ENCODE results near the gene NR2F2. TPM values are rescaled to one million over a fixed set of nuclear protein-coding genes. Genes with fewer than 3 reads are reported as not detected.

Gene NR2F2
- total RNA-seq, 4 donors from 2014 or later: 11.3 to 29.5 (median 18.4) TPM

DNA sequence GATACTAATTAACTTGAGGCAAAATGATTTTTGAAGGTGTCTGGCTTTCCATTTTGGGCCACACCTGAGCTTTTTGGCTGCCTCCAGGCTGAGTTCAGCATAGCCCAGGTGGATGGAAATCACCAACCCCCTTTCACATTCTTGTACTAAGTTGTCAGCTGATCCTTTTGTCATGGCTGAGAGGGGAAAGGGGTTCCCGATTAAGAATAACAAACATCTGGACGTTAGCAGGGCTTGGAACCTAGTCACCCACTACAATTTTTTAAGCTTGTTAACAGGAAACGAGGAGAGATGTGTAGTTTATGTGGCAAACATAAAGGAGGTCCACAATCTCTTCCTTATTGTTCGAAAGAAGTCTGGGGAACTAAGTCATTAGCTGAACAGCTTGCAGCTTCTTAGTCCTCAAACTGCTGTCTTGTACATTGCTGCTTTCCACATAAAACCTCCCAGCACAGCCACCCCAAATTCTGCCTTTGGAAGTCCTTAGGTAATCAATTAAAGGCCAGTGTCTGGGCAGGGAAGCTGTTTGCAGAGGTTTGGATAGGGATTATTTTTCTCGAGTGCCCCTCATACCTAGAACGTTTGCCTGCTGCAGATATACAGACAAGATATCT is 5.0 kb downstream of the NR2F2 start:
- WGBS, 2 donors (ENCODE audit: low coverage in 1 of 2): 0 to 6% methylated on average over 4 to 6 of the region's 6 CpGs
- H3K4me1 ChIP-seq: peaks cover 0 to 23% (median 14%) of the 10 kb centered on the region in 4 donors
- intact Hi-C loops (cut with DNase I; ENCODE audit: low total_unique reads): no loop called here
- H3K9me3 ChIP-seq: no peaks in the 10 kb centered on the region
- peak overlapping the region; percentile 55 to 86 (median 70) for H3K4me3 ChIP-seq
- TF ChIP-seq, protein P1, sequence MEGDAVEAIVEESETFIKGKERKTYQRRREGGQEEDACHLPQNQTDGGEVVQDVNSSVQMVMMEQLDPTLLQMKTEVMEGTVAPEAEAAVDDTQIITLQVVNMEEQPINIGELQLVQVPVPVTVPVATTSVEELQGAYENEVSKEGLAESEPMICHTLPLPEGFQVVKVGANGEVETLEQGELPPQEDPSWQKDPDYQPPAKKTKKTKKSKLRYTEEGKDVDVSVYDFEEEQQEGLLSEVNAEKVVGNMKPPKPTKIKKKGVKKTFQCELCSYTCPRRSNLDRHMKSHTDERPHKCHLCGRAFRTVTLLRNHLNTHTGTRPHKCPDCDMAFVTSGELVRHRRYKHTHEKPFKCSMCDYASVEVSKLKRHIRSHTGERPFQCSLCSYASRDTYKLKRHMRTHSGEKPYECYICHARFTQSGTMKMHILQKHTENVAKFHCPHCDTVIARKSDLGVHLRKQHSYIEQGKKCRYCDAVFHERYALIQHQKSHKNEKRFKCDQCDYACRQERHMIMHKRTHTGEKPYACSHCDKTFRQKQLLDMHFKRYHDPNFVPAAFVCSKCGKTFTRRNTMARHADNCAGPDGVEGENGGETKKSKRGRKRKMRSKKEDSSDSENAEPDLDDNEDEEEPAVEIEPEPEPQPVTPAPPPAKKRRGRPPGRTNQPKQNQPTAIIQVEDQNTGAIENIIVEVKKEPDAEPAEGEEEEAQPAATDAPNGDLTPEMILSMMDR (IDR thresholded peaks at IDR 0.05): no peak
- TF ChIP-seq POLR2AphosphoS5 (IDR thresholded peaks at IDR 0.05) (no peak), EP300 (IDR thresholded peaks at IDR 0.05; ENCODE audit: low read depth) (no peak), POLR2A (IDR thresholded peaks at IDR 0.05) (no peak)
- H3K36me3 ChIP-seq: no peaks in the 10 kb centered on the region
- in situ Hi-C loops (cut with MboI; ENCODE audit: low pct_ligation_motif_present in 1 of 4, low pct_unique_long_range_greater_than_20kb in 1 of 4, low sequenced_read_pairs in 3 of 4): loop anchor here in 2 of 4 donors (25.0 kb wide), 1 partner anchor 1073 kb away; no protein-coding TSS in a partner anchor
- H3K27me3 ChIP-seq: no peaks in the 10 kb centered on the region
- DNase-seq: peak; percentile 7
- H3K27ac ChIP-seq: peak overlapping the region; percentile 94 to 98 (median 96)

DNA sequence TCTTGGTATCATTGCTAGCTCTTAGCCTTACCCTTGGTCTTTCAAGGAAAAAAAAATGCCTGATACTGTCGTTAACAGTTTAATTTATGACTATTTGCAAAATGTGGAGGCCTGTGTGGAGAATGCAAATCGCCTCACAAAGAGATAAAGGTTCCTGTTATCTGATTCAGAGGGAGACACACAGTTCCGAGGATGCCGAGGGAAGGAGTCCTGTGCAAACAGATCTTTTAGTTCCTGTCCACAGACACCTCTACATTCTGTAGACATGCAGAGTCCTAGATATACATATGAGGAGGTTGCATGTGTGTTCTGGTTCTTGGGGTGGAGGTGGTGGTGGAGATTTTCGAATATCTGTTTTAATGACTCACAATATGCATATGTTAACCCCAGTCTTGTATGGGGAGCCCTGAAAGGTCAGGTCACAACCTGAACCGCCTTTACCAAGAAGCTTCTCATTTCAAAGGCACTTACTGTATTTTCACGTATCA is 5.7 kb downstream of the NR2F2 start:
- peaks cover 0 to 23% (median 14%) of the 10 kb centered on the region in 4 donors for H3K4me1 ChIP-seq
- intact Hi-C loops (cut with DNase I; ENCODE audit: low total_unique reads): no loop called here
- H3K4me3 ChIP-seq: peak overlapping the region; percentile 55 to 86 (median 70)
- in situ Hi-C loops (cut with MboI; ENCODE audit: low pct_ligation_motif_present in 1 of 4, low pct_unique_long_range_greater_than_20kb in 1 of 4, low sequenced_read_pairs in 3 of 4): loop anchor here in 2 of 4 donors (25.0 kb wide), 1 partner anchor 1074 kb away; no protein-coding TSS in a partner anchor
- H3K27me3 ChIP-seq: no peaks in the 10 kb centered on the region
- H3K9me3 ChIP-seq: no peaks in the 10 kb centered on the region
- no peaks in the 10 kb centered on the region for H3K36me3 ChIP-seq
- TF ChIP-seq POLR2AphosphoS5 (IDR thresholded peaks at IDR 0.05): peak in 1 of 3 donors; percentile 20
- no peak for TF ChIP-seq EP300 (IDR thresholded peaks at IDR 0.05; ENCODE audit: low read depth)
- no peak for TF ChIP-seq POLR2A (IDR thresholded peaks at IDR 0.05)
- TF ChIP-seq, protein P1 (IDR thresholded peaks at IDR 0.05): no peak
- DNase-seq: peak; percentile 10
- H3K27ac ChIP-seq: peak overlapping the region; percentile 94 to 98 (median 96)
- 3 to 4% methylated on average over 5 to 7 of the region's 7 CpGs for WGBS, 2 donors (ENCODE audit: low coverage in 1 of 2)

DNA sequence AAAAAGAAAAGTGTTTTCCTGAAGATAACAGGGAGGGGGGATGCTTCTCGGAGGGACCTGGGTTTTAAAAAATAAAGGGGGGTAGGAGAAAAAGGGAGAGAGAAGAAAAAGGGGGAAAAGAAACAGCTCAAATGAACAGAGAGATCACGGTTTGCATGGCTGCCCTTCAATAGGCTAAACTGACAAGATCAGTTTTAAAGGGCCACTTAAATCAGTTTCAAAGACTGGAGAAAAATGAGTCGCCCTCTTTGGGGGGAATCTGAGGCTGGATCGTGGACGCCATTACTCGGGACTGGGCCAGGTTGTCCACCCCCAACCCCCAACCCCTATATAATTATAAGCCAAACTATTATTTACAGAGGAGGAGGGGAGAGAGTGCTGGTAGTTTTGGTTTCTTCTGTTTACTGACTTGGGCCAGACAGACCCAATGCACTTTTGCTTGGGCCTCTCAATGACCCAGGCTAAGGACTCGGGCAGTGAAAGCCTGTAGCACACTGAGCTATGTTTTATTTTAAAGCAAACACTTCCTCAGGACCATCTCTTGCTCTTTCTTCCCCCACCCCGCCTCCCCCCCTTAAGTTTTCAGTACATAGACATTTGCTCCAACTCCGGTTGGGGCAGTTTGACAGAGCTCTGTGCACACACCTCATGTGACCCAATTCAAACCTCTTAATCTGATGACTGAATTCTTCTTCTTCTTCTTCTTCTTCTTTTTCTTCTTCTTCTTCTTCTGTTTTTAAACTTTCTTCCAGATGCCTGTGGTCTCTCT is 6.3 kb downstream of the NR2F2 start:
- Histone ChIP-seq H3K9me3 (no peaks in the 10 kb centered on the region), H3K4me3 (peak overlapping the region; percentile 55 to 86 (median 70)), H3K27ac (peak overlapping the region; percentile 94 to 98 (median 96)), H3K4me1 (peaks cover 0 to 28% (median 17%) of the 10 kb centered on the region in 4 donors), H3K36me3 (no peaks in the 10 kb centered on the region), H3K27me3 (no peaks in the 10 kb centered on the region)
- TF ChIP-seq POLR2A (IDR thresholded peaks at IDR 0.05): peak; percentile 35
- no peak for TF ChIP-seq EP300 (IDR thresholded peaks at IDR 0.05; ENCODE audit: low read depth)
- WGBS, 2 donors (ENCODE audit: low coverage in 1 of 2): 6 to 11% methylated on average over 5 to 9 of the region's 9 CpGs
- intact Hi-C loops (cut with DNase I; ENCODE audit: low total_unique reads): no loop called here
- DNase-seq: peak; percentile 34
- in situ Hi-C loops (cut with MboI; ENCODE audit: low pct_ligation_motif_present in 1 of 4, low pct_unique_long_range_greater_than_20kb in 1 of 4, low sequenced_read_pairs in 3 of 4): loop anchor here in 2 of 4 donors (25.0 kb wide), 1 partner anchor 1074 kb away; no protein-coding TSS in a partner anchor

DNA sequence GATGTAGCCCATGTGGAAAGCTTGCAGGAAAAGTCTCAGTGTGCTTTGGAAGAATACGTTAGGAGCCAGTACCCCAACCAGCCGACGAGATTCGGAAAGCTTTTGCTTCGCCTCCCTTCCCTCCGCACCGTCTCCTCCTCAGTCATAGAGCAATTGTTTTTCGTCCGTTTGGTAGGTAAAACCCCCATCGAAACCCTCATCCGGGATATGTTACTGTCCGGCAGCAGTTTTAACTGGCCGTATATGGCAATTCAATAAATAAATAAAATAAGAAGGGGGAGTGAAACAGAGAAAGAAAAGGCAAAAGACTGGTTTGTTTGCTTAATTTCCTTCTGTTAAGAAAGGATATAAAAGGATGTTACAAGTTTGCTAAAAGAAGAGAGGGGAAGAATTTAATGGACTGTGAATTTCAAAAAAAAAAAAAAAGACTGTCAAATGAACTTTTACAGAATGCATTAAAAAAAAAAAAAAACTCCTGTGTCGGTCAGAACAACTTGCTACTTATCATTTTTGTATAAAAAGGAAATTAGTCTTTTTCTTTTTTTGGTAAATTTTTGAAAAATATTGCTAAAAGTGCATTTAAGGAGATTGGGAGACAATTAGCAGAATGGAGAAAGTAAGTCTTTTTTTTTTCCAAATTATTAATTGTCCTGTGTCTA is 7.0 kb downstream of the NR2F2 start:
- in situ Hi-C loops (cut with MboI; ENCODE audit: low pct_ligation_motif_present in 1 of 4, low pct_unique_long_range_greater_than_20kb in 1 of 4, low sequenced_read_pairs in 3 of 4): loop anchor here in 2 of 4 donors (25.0 kb wide), 1 partner anchor 1075 kb away; no protein-coding TSS in a partner anchor
- Histone ChIP-seq H3K9me3 (no peaks in the 10 kb centered on the region), H3K27me3 (no peaks in the 10 kb centered on the region), H3K4me3 (peak overlapping the region; percentile 55 to 86 (median 70)), H3K4me1 (peaks cover 0 to 35% (median 24%) of the 10 kb centered on the region in 4 donors), H3K27ac (peak overlapping the region; percentile 94 to 98 (median 96)), H3K36me3 (no peaks in the 10 kb centered on the region)
- peak; percentile 11 for DNase-seq
- intact Hi-C loops (cut with DNase I; ENCODE audit: low total_unique reads): no loop called here
- TF ChIP-seq, protein P1 (IDR thresholded peaks at IDR 0.05): no peak
- TF ChIP-seq POLR2A (IDR thresholded peaks at IDR 0.05) (no peak), EP300 (IDR thresholded peaks at IDR 0.05; ENCODE audit: low read depth) (no peak), POLR2AphosphoS5 (IDR thresholded peaks at IDR 0.05) (no peak)
- 2 to 4% methylated on average over 14 of the region's 14 CpGs for WGBS, 2 donors (ENCODE audit: low coverage in 1 of 2)

Data from transverse colon (tissue), 4 donors.